ENCODE measurements around the gene USH2A.

The USH2A gene

DNA sequence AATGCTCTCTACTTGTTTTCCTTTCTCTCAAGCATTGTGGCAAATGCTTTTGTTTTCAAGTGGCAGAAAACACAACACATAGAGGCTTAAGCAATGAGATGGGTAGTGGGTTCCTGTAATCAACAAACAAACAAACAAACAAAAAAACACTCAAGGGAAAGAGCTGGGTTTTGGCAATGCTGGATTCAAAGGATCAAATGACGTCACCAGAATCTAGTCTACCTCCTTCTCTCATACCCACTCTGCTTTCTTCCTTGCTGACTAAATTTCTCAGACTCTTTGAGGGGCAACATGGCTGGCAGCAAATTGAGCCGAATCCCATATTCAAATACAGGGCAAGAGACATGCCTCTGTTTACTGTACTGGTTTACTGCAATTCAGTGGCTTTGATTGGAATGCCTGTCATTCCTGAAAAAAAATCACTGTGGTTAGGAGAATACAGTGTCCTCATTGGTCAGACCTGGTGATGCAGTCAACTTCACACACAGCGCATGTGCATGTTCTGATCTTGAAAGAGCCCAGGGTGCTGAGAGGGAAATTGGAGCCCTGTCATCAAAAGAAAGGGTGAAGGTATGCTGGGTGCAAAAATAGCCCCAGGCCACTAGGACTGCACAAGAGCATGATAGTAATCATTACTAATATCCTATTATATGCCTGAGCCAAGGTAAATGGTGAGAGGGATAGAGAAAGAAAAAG lies 500.0 kb downstream of the USH2A start:
- no peak for DNase-seq (ENCODE audit: low read depth)

DNA sequence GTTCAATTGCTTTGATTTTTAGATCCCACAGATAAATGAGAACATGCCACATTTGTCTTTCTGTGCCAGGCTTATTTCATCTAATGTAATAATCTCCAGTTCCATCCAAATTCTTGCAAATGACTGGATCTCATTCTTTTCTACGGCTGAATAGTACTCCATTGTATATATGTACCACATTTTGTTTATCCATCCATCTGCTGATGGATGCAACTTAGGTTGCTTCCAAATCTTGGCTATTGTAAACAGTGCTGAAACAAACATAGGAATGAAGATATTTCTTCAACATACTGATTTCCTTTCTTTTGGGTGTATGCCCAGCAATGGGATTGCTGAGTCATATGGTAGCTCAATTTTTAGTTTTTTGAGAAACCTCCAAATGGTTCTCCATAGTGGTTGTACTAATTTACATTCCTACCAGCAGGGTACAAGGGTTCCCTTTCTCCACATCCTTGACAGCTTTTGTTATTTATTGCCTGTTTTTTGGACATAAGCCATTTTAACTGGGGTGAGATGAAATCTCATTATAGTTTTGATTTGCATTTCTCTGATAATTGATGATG lies 511.8 kb downstream of the USH2A start:
- DNase-seq (ENCODE audit: low read depth), result no peak

DNA sequence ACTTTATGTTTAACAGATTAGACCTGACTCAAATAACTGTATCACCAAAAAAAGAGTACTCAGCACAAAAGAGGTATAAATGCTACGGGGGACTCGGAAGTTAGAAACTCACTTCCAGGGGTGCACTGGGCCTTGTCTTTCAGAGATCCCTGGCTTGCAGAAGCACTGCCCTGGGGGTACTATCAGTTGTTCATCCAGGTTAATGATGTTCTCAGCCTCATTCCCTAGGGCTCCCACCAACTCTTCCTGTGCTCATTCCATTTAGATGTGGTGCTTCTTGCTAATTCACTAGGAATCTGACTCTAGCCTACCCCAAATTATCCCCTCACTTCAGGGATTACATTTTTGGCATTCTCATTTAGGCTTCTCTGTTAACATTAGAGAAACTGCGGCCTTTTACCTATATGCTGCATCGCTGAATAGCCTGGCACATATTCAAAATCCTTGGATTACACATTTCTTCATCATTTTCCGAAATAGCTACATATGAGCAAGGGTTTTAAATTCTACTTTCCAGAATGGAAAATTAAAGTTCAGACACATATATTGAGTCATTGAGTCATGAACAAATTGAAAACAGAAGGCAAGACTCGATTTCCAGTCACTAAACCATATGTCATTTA lies 517.6 kb downstream of the USH2A start:
- no peak for DNase-seq (ENCODE audit: low read depth)

DNA sequence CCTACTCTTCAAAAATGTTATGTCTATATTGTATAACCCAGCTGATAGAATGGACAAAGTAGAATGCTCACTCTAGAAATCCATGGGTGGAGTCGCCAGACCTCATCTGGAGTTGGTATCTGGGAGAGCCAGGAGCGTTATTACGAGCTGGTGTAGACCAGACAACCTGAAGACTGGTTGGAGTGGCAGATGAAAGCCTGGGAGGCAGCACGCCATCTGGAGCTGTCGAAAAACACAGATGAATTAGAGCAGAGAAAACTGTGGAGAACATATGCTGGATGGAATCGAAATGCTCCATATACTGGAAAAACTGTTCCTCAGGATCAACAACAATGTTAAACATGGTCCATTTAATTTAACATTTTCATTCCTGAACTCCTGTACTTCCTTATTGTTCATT lies 522.6 kb downstream of the USH2A start:
- DNase-seq (ENCODE audit: low read depth), result no peak

DNA sequence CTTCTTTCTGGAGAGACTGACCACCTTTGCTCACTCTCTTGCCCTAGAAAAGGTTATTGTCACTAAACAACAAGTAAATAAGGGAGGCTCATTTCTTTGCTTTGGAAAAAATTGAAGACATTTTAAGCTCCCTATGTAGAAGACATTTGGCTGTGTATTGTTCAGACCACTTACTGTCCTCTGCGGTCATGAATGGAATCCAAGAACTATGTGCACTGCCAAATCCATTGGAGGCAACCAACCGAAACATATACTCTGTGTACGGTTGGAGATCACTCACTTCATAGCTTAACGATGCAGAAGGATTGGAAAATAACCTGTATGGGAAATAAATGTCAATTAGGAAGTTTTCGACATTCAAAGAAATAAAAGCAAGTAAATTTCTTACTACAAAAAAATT lies 523.3 kb downstream of the USH2A start:
- DNase-seq (ENCODE audit: low read depth), result no peak

DNA sequence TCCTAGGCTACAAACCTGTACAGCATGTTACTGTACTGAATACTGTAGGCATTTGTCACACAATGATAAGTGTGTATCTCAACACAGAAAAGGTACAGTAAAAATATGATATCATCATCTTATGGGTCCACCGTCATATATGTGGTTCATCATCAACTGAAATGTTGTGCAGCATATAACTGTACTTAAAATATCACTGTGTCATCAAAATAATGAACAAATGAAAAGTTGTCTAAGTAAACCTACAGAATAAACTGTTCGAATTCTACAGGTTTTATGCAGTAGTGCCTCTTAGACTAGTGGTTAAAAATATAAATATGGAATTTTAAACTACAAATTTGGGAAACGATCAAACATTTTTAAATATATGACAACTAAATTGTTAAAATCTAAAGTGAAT lies 527.4 kb downstream of the USH2A start:
- DNase-seq (ENCODE audit: low read depth), result no peak

DNA sequence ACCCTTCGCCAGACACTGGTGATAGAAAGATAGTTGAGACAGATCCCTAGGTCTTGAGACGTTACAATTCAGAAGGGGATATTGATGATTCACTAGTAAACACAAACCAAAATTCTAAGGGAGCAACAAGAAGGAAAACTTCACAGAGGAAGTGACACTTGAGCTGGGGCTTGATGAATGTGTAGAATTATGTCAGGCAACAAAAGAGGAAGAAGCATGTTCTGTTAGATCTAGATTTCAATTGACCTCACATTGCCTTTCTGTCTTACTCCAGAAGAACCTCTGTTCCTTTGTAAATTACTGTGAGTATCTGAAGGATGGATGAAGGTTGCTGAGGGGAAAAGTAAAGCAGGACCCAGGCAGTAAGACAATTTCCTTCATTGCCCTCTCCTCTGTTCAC lies 528.0 kb downstream of the USH2A start:
- no peak for DNase-seq (ENCODE audit: low read depth)

DNA sequence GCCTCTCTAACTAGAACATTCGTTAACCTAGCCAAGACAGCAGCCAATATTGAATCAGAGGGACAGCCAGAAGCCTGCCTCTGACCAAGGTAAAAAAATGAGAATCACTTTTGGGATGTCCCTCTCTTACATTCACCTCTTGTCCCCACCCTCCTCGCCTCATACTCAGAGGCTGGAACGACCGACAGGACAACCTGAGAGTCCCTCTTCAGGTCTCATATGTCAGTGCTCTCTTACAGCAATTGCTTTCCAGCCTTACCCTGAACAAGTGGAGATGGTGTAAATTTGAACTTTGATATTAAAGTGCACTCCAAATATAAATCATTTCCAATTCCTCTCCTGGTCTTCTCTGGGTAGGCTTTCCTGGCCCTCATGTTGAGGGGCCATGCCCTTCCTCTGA lies 528.6 kb downstream of the USH2A start:
- no peak for DNase-seq (ENCODE audit: low read depth)

DNA sequence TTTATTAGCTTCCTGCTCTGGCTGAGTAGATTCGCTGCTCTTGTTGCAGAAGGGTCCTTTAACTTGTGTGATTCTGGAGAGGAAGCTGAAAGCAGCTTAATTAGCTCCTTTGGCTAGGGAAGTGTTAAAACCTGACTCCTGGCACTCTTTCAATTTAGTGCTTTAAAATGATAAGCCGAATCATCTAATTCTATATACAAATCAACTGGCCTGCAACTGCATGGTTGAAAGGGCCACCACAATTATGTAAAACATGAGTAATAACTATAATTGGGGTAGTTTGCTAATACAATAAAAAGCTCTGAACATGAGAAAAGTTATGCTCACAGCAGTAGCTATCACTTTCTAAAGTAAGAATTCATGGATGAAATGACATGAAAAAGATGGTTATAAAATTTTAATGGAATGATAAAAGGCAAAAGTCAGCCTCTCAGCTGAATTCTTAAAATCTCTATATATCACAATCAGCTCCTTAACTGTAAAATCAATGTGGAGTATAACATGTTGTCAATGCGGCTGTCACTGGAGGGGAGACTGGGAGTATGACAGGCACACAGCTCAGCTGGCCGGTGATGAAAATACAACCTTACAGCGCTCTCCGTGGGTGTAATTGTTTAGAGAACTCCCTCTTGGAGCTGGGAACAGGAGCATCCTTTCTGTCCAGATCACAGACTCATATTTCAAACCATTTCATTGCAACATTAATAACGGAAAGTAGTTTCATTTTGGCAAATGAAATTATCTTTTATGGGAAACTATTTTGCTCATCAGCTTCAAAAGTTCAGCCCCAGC lies 531.8 kb downstream of the USH2A start:
- DNase-seq (ENCODE audit: low read depth), result no peak

DNA sequence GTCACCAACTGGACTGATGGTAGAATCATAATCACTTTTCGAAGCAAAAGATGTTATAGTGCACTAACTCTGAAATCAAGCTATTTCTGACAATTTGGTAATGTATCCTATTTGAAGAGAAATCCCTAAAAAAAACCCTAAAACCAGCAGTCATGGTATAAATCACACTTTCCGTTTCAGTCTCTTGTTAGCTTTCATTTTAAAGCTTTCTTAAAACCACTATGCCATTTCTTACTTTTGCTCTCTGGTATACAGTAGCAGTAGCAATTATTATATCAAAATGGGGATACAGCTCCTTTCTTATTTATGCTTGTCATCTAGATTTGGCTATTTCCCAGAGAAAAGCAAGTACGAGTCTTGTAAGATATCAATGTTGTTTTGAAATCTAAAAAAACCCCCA lies 532.8 kb downstream of the USH2A start:
- no peak for DNase-seq (ENCODE audit: low read depth)

DNA sequence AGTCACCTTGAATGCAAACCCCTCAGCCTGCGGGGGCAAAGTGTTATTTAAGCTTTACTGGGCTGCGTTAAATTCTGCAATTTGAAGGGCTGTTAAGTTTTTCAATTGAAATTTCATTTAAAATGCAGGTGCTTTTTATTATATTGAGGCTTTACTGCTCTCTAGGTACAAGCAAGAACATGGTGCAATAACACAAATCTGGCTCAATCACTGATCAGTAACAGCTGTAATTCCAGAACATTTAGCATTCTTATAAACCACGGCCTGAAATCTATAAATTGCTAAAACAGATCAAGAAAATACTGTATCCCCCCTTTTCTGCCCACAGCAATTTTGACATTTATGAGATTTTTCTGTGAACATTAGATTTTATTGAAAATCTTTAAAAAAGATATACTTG lies 533.4 kb downstream of the USH2A start:
- no peak for DNase-seq (ENCODE audit: low read depth)

DNA sequence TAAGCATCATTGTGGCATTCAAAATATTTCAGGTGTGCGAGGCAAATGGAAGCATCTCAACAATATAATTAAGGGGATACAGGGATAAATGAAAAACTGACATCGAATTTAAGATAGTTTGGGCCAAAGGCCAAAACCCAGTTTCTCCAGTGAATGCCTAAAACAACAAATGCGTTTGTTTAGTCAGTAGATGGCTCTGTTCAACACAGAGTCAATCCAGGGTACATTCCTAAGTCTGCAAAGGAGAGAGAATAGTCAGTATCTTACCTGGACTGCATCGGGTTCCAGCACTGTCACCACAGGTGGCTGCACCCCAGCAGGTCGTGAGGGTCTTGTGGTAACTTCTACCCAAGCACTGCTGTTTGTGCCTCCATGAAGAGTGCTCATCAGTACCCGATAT lies 535.1 kb downstream of the USH2A start:
- DNase-seq (ENCODE audit: low read depth), result no peak

DNA sequence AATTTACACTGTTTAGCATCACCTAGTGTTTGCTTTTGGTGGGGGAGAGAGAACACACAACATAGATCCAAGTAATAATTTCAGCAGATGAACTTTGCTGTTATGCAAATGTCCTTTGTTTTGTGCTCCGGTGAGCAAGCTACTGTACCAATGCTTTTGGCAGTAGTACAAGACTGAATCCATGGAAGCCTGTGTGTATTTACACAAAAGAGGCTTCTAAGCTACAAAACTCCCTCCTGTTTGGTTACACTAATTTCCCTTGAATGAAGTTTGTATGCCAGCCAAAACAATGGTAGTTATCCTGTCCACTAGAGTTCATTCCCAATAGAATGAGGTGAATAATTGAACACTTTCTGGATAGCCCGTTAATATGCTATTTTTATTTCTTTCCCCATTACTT lies 535.6 kb downstream of the USH2A start:
- no peak for DNase-seq (ENCODE audit: low read depth)

DNA sequence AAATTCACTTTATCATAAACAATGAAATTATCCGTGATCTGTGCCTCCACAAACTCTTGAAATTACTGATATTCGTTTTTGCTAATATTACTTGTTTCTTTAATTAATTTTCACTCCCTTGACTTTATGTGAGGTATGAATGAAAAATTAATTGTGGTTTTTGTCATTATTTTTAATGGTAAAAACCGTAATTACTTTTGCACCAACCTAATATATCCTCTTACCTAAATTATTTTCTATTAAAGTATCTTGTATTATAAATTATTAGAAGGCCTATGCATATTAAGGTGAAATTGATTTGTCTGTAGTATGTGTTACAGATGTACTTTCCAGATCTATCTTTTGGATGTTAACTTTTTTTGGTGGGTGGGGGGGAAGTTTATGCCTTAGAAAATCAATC lies 540.2 kb downstream of the USH2A start:
- no peak for DNase-seq (ENCODE audit: low read depth)

DNA sequence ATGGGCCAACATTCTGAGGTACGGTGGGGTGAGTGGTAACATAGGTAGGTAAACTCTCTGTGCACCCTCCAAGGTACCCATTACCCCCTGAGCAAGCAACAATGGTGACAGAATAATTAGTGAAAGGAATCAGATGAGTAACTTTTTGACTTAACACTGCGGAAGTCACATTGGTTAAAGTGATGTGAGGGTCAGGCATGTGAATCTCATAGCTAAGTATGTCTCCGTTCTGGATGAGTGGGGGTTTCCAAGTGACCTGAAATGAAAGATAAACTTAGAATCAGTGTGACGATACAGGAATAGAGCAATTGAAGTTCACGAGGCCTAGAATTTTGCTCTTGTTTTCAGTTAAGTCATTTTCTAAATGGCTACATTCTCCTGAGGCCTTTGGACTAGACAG lies 544.4 kb downstream of the USH2A start:
- DNase-seq (ENCODE audit: low read depth), result no peak

DNA sequence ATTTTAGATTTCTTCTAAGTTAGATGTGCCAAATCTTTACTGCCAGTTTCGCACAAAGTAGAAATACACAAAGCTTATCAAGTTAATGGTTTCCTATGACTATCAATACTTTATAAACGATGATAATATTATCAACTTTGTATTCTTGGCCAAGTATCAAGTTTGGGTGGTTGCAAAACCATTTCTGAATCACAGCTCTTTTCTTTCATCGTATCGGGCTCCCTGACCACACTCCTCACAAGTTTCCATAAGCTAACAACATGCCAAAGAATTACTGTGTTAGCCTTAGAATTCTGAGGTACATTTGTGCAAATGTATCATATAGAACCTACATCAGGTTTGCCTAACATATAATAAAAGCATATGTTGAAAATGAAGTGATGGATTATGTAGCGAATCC lies 545.1 kb downstream of the USH2A start:
- no peak for DNase-seq (ENCODE audit: low read depth)

DNA sequence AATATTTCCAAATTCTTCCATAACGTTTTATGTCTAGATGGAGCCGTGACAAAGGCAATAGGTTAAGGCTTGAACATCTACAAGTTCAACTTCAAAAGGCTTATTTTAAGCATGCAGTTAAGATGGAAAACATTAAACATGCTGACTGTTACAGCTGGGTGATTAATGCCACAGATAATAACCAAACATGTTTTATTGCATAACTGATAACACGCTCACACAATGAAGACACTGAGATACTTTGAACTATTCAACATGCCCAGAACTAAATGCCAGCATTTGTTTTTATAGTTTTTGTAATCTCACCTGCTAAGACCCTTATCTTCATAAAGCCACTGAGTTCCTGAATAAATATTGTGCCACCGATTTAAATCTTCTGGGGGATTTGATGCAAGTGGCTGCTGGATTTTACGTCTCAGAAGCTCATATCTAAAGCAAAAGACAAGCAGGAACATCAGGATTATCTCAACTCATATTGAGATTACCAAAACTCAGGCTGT lies 545.7 kb downstream of the USH2A start:
- DNase-seq (ENCODE audit: low read depth), result no peak

DNA sequence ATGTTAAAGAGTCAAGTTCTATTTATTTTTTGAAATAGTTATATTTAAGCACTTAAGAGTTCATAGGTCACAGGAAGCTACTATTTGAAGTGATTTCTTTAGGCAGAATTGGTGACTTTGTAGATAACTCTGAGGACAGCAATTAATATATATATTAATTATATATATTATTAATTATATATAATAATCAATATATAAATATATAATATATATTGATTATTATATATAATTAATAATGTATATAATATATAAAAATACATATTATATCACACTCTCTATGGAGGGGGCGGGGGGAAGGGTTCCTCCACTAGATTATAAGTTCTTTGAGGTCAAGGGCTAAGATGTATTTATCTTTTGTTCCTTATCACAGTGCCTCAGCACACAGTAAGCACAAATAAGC lies 547.5 kb downstream of the USH2A start:
- no peak for DNase-seq (ENCODE audit: low read depth)

DNA sequence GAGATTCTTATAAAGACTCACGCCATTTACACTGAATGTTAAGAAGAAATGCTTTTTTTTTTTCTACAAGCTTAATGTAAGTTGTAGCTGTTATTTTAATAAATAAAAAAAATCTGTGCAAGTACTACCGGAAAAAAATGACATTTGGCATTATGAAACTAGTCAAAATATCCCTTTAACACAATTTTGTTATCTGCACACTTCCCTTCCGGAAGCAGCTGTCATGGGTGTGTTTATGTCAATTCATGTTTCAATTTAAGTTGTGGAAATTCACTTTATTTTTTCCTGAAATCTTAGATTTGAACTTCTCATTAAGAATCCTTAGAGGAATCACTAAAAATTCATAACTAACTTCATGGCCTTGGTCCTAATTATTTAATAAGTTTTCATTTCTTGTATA lies 548.0 kb downstream of the USH2A start:
- DNase-seq (ENCODE audit: low read depth), result no peak

DNA sequence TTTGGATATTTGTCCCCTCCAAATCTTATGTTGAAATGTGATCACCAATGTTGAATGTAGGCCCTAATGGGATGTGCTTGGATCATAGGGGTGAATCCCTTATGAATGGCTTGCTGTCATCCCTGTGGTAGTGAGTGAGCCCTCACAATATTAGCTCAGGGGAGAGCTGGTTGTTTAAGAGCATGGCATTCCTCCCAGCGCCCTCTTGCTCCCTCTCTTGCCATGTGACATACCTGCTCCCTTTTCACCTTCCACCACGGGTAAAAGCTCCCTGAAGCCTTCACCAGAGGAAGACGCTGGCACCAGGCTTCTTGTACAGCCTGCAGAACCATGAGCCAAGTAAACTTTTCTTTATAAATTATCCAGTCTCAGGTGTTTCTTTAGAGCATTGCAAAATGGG lies 550.6 kb downstream of the USH2A start:
- no peak for DNase-seq (ENCODE audit: low read depth)

DNA sequence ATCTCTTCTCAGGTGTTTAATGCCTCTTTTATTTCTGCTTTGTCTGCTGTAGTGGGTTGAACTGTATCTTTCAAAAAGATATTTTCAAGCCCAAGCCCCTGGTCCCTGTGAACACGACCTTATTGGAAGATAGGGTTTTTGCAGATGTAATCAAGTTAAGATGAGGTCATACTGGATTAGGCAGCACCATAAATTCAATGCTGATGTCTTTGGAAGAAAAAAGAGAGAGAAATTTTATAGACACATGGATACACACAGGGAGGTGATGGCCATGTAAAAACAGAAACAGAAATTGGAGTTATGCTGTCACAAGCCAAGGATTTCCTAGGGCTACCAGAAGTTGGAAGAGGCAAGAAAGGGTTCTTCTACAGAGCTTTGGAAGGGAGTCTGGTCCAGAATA lies 554.7 kb downstream of the USH2A start:
- DNase-seq (ENCODE audit: low read depth), result no peak

DNA sequence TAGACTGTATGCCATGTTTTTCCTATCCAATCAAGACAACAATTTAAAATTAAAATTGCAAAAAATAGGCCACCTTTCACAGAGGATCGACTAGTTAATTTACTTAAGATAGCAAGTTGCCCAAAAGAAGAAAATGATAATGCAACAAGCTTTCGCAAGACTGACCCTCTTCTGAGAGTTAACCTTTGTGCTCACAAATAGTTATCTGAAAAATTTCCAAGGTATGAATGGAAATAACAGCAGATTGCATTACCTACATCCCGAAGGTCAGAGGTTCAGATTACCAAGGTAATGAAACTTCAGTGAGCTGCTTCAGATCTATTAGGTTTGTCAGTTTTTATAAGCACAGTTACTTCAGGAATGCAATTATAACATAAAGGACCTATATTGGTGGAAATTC lies 558.2 kb downstream of the USH2A start:
- no peak for DNase-seq (ENCODE audit: low read depth)

DNA sequence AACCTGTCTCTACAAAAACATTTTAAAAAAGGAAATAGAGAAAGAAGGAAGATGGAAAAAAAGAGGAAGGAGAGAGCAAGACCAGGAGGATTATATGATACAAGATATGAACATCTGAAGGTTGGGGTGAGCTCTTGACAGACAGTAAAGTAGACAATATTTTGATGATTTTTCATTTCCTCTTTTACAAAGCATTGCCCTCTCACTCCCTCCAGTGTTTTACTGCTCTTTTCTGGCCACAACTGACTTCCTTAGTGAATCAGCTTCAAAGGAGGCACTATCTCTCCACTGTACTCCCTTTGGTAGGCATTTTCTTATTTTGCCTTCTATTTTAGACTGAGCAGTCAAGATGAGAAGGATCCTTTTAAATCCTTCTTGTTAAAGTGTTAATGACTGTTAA lies 559.5 kb downstream of the USH2A start:
- DNase-seq (ENCODE audit: low read depth), result no peak

Measured in stimulated activated CD8-positive, alpha-beta memory T cell treated with anti-CD3 and anti-CD28 coated beads, Interleukin-15, amount 100 ng/mL, for 24 hours (primary cell).